ENCODE measurements around the gene STIP1.

The STIP1 gene

GRCh38 chr11:64196626-64197025 lies 10.7 kb downstream of the STIP1 start:
- TF ChIP-seq, protein P1, sequence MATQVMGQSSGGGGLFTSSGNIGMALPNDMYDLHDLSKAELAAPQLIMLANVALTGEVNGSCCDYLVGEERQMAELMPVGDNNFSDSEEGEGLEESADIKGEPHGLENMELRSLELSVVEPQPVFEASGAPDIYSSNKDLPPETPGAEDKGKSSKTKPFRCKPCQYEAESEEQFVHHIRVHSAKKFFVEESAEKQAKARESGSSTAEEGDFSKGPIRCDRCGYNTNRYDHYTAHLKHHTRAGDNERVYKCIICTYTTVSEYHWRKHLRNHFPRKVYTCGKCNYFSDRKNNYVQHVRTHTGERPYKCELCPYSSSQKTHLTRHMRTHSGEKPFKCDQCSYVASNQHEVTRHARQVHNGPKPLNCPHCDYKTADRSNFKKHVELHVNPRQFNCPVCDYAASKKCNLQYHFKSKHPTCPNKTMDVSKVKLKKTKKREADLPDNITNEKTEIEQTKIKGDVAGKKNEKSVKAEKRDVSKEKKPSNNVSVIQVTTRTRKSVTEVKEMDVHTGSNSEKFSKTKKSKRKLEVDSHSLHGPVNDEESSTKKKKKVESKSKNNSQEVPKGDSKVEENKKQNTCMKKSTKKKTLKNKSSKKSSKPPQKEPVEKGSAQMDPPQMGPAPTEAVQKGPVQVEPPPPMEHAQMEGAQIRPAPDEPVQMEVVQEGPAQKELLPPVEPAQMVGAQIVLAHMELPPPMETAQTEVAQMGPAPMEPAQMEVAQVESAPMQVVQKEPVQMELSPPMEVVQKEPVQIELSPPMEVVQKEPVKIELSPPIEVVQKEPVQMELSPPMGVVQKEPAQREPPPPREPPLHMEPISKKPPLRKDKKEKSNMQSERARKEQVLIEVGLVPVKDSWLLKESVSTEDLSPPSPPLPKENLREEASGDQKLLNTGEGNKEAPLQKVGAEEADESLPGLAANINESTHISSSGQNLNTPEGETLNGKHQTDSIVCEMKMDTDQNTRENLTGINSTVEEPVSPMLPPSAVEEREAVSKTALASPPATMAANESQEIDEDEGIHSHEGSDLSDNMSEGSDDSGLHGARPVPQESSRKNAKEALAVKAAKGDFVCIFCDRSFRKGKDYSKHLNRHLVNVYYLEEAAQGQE (IDR thresholded peaks at IDR 0.05; ENCODE audit: low read depth), result no peak
- TF ChIP-seq NFIC (IDR thresholded peaks at IDR 0.05), result no peak
- TF ChIP-seq TCF12 (IDR thresholded peaks at IDR 0.05; ENCODE audit: low read depth), result no peak
- TF ChIP-seq FOXM1 (IDR thresholded peaks at IDR 0.05; ENCODE audit: borderline replicate concordance, low read depth), result no peak
- TF ChIP-seq EP300 (IDR thresholded peaks at IDR 0.05; ENCODE audit: borderline replicate concordance), result no peak
- no peak for TF ChIP-seq ZBTB7A (IDR thresholded peaks at IDR 0.05; ENCODE audit: low read depth)
- TF ChIP-seq CREB1 (IDR thresholded peaks at IDR 0.05; ENCODE audit: low read depth), result no peak
- TF ChIP-seq TAF1 (IDR thresholded peaks at IDR 0.05; ENCODE audit: low read depth), result no peak
- TF ChIP-seq EGR1 (IDR thresholded peaks at IDR 0.05), result no peak
- TF ChIP-seq RAD21 (IDR thresholded peaks at IDR 0.05; ENCODE audit: low read depth), result no peak
- TF ChIP-seq, protein P2, sequence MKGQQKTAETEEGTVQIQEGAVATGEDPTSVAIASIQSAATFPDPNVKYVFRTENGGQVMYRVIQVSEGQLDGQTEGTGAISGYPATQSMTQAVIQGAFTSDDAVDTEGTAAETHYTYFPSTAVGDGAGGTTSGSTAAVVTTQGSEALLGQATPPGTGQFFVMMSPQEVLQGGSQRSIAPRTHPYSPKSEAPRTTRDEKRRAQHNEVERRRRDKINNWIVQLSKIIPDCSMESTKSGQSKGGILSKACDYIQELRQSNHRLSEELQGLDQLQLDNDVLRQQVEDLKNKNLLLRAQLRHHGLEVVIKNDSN (IDR thresholded peaks at IDR 0.05), result no peak
- TF ChIP-seq, protein P3, sequence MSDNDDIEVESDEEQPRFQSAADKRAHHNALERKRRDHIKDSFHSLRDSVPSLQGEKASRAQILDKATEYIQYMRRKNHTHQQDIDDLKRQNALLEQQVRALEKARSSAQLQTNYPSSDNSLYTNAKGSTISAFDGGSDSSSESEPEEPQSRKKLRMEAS (IDR thresholded peaks at IDR 0.05), result no peak

DNA sequence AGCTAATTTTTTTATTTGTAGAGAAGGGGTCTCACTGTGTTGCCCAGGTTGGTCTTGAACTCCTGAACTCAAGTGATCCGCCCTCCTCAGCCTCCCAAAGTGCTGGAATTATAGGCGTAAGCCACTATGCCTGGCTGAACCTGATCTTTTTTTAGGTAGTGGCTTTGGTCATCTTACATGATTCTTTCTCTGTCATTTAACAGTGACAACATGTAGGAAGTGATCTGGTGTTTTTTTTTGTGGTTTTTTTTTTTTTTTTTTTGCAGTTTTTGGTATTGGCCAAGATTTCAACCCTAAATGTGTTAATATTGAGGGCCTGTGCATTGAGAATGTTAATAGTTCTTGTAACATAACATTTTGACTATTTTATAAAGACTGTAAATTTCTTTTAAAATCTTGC lies 12.5 kb downstream of the STIP1 start:
- TF ChIP-seq, protein P3 (IDR thresholded peaks at IDR 0.05), result no peak
- TF ChIP-seq, protein P1 (IDR thresholded peaks at IDR 0.05; ENCODE audit: low read depth), result no peak
- TF ChIP-seq, protein P2 (IDR thresholded peaks at IDR 0.05), result no peak
- TF ChIP-seq CREB1 (IDR thresholded peaks at IDR 0.05; ENCODE audit: low read depth) (no peak), NFIC (IDR thresholded peaks at IDR 0.05) (no peak), EGR1 (IDR thresholded peaks at IDR 0.05) (no peak), ZBTB7A (IDR thresholded peaks at IDR 0.05; ENCODE audit: low read depth) (no peak), TAF1 (IDR thresholded peaks at IDR 0.05; ENCODE audit: low read depth) (no peak), CEBPB (IDR thresholded peaks at IDR 0.05) (no peak), TEAD4 (IDR thresholded peaks at IDR 0.05) (no peak), TCF12 (IDR thresholded peaks at IDR 0.05; ENCODE audit: low read depth) (no peak), RAD21 (IDR thresholded peaks at IDR 0.05; ENCODE audit: low read depth) (no peak), YY1 (IDR thresholded peaks at IDR 0.05; ENCODE audit: low read depth) (no peak)

- no peak for TF ChIP-seq EP300 (IDR thresholded peaks at IDR 0.05; ENCODE audit: borderline replicate concordance)
- TF ChIP-seq CEBPB (IDR thresholded peaks at IDR 0.05), result 0 out of 2 replicates have a peak, but pooled peaks have one; percentile 3
These were observed 15.6 kb downstream of the STIP1 start for GRCh38 chr11:64201543-64201942.

DNA sequence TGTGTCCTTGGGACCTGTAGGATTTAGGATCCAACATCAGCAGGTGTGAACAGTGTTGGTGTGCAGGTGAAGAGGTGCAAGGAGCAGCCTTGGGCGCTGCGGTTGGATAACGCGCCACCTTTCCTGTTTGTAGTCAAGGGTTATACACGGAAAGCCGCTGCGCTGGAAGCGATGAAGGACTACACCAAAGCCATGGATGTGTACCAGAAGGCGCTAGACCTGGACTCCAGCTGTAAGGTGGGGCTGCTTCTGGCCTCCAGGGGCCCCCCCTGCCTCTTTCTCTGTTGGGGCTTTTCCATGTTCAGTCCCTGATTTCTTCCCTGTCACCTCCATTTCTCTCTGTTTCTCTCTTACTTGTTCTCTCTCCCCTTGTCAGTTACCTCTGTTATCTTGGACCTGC lies 17.0 kb downstream of the STIP1 start:
- TF ChIP-seq, protein P3 (IDR thresholded peaks at IDR 0.05), result no peak
- TF ChIP-seq FOXM1 (IDR thresholded peaks at IDR 0.05; ENCODE audit: borderline replicate concordance, low read depth) (no peak), RAD21 (IDR thresholded peaks at IDR 0.05; ENCODE audit: low read depth) (no peak), YY1 (IDR thresholded peaks at IDR 0.05; ENCODE audit: low read depth) (no peak), ZBTB7A (IDR thresholded peaks at IDR 0.05; ENCODE audit: low read depth) (no peak), CREB1 (IDR thresholded peaks at IDR 0.05; ENCODE audit: low read depth) (no peak), TEAD4 (IDR thresholded peaks at IDR 0.05) (no peak)

GRCh38 chr11:64203421-64204079 lies 17.6 kb downstream of the STIP1 start:
- TF ChIP-seq RAD21 (IDR thresholded peaks at IDR 0.05; ENCODE audit: low read depth) (no peak), ZBTB7A (IDR thresholded peaks at IDR 0.05; ENCODE audit: low read depth) (no peak), FOXM1 (IDR thresholded peaks at IDR 0.05; ENCODE audit: borderline replicate concordance, low read depth) (no peak), CEBPB (IDR thresholded peaks at IDR 0.05) (no peak), EGR1 (IDR thresholded peaks at IDR 0.05) (no peak), TAF1 (IDR thresholded peaks at IDR 0.05; ENCODE audit: low read depth) (no peak), YY1 (IDR thresholded peaks at IDR 0.05; ENCODE audit: low read depth) (no peak), EP300 (IDR thresholded peaks at IDR 0.05; ENCODE audit: borderline replicate concordance) (no peak), TEAD4 (IDR thresholded peaks at IDR 0.05) (no peak), TCF12 (IDR thresholded peaks at IDR 0.05; ENCODE audit: low read depth) (no peak), NFIC (IDR thresholded peaks at IDR 0.05) (no peak), CREB1 (IDR thresholded peaks at IDR 0.05; ENCODE audit: low read depth) (no peak)
- TF ChIP-seq, protein P2 (IDR thresholded peaks at IDR 0.05), result no peak
- TF ChIP-seq, protein P3 (IDR thresholded peaks at IDR 0.05), result no peak
- TF ChIP-seq, protein P1 (IDR thresholded peaks at IDR 0.05; ENCODE audit: low read depth), result no peak

Measured in Ishikawa (cell line).